Ishikawa (cell line): ENCODE data around the gene AK5.

Source experiments
- CEBPB ChIP-seq: IDR thresholded peaks from 2 replicates; pipeline ENCODE4 v1.6.1; 2012
- FOXM1 ChIP-seq: IDR thresholded peaks from 2 replicates; pipeline ENCODE4 v1.6.1; 2012; ENCODE audit warnings: low read depth, borderline replicate concordance
- RAD21 ChIP-seq: IDR thresholded peaks from 2 replicates; pipeline ENCODE4 v1.6.1; 2012; ENCODE audit warnings: low read depth
- TAF1 ChIP-seq: IDR thresholded peaks from 2 replicates; pipeline ENCODE4 v1.6.1; 2012; ENCODE audit warnings: low read depth, mild to moderate bottlenecking
- YY1 ChIP-seq: IDR thresholded peaks from 2 replicates; pipeline ENCODE4 v1.6.1; 2012; ENCODE audit warnings: low read depth
- TF ChIP-seq, protein P1 (sequence below): IDR thresholded peaks from 2 replicates; pipeline ENCODE4 v1.6.1; 2012
- TF ChIP-seq, protein P2 (sequence below): IDR thresholded peaks from 2 replicates; pipeline ENCODE4 v1.6.1; 2012; ENCODE audit warnings: low read depth, mild to moderate bottlenecking
- TF ChIP-seq, protein P3 (sequence below): IDR thresholded peaks from 2 replicates; pipeline ENCODE4 v1.6.1; 2012

DNA sequence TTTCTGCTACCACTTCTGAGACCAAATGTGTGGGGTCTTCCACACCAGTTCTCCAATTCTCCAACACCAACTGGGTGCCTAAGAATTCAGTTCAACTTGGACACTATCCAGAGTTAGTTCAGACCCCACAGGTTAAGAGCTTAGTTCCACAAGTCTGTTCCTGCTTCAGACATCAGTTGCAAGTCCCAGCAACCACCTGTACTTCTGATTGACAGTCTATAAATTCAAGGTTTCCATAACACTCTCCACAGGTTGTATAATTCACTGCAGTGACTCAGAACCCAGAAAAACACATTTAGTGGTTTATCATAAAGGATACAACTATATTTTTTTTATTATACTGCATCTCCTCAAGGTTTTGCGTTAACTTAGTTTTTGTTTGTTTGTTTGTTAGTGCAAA is 18.7 kb downstream of the AK5 start:
- TF ChIP-seq YY1, result no peak
- TF ChIP-seq, protein P1, sequence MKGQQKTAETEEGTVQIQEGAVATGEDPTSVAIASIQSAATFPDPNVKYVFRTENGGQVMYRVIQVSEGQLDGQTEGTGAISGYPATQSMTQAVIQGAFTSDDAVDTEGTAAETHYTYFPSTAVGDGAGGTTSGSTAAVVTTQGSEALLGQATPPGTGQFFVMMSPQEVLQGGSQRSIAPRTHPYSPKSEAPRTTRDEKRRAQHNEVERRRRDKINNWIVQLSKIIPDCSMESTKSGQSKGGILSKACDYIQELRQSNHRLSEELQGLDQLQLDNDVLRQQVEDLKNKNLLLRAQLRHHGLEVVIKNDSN, result no peak
- no peak for TF ChIP-seq TAF1
- TF ChIP-seq, protein P2, sequence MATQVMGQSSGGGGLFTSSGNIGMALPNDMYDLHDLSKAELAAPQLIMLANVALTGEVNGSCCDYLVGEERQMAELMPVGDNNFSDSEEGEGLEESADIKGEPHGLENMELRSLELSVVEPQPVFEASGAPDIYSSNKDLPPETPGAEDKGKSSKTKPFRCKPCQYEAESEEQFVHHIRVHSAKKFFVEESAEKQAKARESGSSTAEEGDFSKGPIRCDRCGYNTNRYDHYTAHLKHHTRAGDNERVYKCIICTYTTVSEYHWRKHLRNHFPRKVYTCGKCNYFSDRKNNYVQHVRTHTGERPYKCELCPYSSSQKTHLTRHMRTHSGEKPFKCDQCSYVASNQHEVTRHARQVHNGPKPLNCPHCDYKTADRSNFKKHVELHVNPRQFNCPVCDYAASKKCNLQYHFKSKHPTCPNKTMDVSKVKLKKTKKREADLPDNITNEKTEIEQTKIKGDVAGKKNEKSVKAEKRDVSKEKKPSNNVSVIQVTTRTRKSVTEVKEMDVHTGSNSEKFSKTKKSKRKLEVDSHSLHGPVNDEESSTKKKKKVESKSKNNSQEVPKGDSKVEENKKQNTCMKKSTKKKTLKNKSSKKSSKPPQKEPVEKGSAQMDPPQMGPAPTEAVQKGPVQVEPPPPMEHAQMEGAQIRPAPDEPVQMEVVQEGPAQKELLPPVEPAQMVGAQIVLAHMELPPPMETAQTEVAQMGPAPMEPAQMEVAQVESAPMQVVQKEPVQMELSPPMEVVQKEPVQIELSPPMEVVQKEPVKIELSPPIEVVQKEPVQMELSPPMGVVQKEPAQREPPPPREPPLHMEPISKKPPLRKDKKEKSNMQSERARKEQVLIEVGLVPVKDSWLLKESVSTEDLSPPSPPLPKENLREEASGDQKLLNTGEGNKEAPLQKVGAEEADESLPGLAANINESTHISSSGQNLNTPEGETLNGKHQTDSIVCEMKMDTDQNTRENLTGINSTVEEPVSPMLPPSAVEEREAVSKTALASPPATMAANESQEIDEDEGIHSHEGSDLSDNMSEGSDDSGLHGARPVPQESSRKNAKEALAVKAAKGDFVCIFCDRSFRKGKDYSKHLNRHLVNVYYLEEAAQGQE, result no peak
- TF ChIP-seq RAD21, result no peak
- no peak for TF ChIP-seq CEBPB
- no peak for TF ChIP-seq FOXM1
- TF ChIP-seq, protein P3, sequence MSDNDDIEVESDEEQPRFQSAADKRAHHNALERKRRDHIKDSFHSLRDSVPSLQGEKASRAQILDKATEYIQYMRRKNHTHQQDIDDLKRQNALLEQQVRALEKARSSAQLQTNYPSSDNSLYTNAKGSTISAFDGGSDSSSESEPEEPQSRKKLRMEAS, result no peak
